ENCODE data around the gene LRRC2.

Gene LRRC2

DNA sequence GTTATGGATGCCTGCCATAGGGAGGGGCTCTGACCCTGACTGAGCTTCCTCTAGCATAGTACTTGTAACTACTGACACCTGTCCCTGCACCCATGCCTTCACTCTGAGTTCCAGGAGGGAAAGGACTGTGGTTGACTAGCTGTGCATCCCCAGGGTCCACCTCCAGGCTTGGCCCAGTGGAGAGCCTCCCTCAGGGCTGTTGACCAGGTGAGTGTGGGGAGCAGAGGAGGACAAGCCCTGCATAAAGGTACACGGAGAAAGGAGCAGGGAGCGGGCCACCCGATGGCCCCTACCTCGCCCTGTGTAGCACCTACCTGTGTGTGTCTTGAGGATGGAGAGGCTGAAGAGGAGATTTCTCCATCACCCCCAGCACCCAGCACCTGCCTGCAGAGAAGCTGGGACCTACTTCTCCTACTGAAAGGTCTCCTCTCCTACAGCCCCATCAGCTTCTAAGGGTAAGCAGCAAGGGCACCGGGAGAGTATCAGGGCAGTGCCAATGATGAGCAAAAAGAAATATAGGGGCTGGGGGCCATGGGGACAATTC is 94.7 kb downstream of the LRRC2 start:
- Histone ChIP-seq H3K9ac (ENCODE audit: low read depth, low read length) (no peak overlapping the region), H3K9me3 (ENCODE audit: insufficient read depth, low read length, severe bottlenecking) (no peaks in the 10 kb centered on the region), H3K4me1 (ENCODE audit: insufficient read depth, low read length) (no peaks in the 10 kb centered on the region), H2AFZ (ENCODE audit: low read depth, low read length) (no peak overlapping the region), H3K27me3 (ENCODE audit: insufficient read depth, low read length, poor library complexity) (no peaks in the 10 kb centered on the region), H3K4me2 (ENCODE audit: insufficient read depth, low read length) (no peak overlapping the region), H3K79me2 (ENCODE audit: insufficient read depth, low read length) (no peaks in the 10 kb centered on the region), H3K36me3 (ENCODE audit: insufficient read depth, low read length) (no peaks in the 10 kb centered on the region), H4K20me1 (ENCODE audit: insufficient read depth, low read length) (no peaks in the 10 kb centered on the region), H3K4me3 (ENCODE audit: low read depth in 1 of 2, low read length in 2 of 2) (no peak overlapping the region), H3K27ac (ENCODE audit: low read length) (no peak overlapping the region)
- no peak for TF ChIP-seq EZH2 (IDR thresholded peaks at IDR 0.05; ENCODE audit: borderline replicate concordance, low read depth, low read length, severe bottlenecking)
- TF ChIP-seq, protein P1, sequence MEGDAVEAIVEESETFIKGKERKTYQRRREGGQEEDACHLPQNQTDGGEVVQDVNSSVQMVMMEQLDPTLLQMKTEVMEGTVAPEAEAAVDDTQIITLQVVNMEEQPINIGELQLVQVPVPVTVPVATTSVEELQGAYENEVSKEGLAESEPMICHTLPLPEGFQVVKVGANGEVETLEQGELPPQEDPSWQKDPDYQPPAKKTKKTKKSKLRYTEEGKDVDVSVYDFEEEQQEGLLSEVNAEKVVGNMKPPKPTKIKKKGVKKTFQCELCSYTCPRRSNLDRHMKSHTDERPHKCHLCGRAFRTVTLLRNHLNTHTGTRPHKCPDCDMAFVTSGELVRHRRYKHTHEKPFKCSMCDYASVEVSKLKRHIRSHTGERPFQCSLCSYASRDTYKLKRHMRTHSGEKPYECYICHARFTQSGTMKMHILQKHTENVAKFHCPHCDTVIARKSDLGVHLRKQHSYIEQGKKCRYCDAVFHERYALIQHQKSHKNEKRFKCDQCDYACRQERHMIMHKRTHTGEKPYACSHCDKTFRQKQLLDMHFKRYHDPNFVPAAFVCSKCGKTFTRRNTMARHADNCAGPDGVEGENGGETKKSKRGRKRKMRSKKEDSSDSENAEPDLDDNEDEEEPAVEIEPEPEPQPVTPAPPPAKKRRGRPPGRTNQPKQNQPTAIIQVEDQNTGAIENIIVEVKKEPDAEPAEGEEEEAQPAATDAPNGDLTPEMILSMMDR (IDR thresholded peaks at IDR 0.05; ENCODE audit: borderline replicate concordance, extremely low read depth, low read length, poor library complexity, severe bottlenecking), result no peak
- ATAC-seq (ENCODE audit: insufficient read depth, low read depth), result no peak
- DNase-seq, result no peak

DNA sequence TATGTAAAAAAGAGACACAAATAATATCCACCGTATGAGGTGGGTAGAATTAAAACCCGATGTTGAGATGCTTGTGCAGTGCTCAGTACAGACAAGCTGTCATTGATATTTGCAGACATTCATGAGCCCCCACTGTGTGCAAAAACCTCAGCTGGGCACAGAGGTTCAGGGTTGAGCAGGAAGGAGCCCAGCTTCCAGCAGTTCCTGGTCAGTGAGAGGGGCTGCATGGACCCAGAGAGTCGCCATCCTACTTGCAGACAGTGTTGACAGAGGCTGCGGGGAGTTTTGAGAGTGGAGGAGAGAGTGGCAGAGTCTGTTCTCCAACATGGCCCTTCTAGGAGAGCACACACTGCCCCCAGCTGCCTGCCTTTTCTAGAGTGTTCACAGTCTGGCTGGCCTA is 95.3 kb downstream of the LRRC2 start:
- H3K4me3 ChIP-seq (ENCODE audit: low read depth in 1 of 2, low read length in 2 of 2), result no peak overlapping the region
- 0 out of 3 replicates have a peak, but pooled peaks have one; percentile 31 for ATAC-seq (ENCODE audit: insufficient read depth, low read depth)
- no peak for TF ChIP-seq EZH2 (IDR thresholded peaks at IDR 0.05; ENCODE audit: borderline replicate concordance, low read depth, low read length, severe bottlenecking)
- TF ChIP-seq, protein P1 (IDR thresholded peaks at IDR 0.05; ENCODE audit: borderline replicate concordance, extremely low read depth, low read length, poor library complexity, severe bottlenecking), result no peak
- no peaks in the 10 kb centered on the region for H4K20me1 ChIP-seq (ENCODE audit: insufficient read depth, low read length)
- no peak overlapping the region for H3K9ac ChIP-seq (ENCODE audit: low read depth, low read length)
- no peak overlapping the region for H3K4me2 ChIP-seq (ENCODE audit: insufficient read depth, low read length)
- no peaks in the 10 kb centered on the region for H3K27me3 ChIP-seq (ENCODE audit: insufficient read depth, low read length, poor library complexity)
- DNase-seq, result no peak
- H3K79me2 ChIP-seq (ENCODE audit: insufficient read depth, low read length), result no peaks in the 10 kb centered on the region
- no peaks in the 10 kb centered on the region for H3K4me1 ChIP-seq (ENCODE audit: insufficient read depth, low read length)
- no peaks in the 10 kb centered on the region for H3K9me3 ChIP-seq (ENCODE audit: insufficient read depth, low read length, severe bottlenecking)
- no peak overlapping the region for H2AFZ ChIP-seq (ENCODE audit: low read depth, low read length)
- no peak overlapping the region for H3K27ac ChIP-seq (ENCODE audit: low read length)
- no peaks in the 10 kb centered on the region for H3K36me3 ChIP-seq (ENCODE audit: insufficient read depth, low read length)

DNA sequence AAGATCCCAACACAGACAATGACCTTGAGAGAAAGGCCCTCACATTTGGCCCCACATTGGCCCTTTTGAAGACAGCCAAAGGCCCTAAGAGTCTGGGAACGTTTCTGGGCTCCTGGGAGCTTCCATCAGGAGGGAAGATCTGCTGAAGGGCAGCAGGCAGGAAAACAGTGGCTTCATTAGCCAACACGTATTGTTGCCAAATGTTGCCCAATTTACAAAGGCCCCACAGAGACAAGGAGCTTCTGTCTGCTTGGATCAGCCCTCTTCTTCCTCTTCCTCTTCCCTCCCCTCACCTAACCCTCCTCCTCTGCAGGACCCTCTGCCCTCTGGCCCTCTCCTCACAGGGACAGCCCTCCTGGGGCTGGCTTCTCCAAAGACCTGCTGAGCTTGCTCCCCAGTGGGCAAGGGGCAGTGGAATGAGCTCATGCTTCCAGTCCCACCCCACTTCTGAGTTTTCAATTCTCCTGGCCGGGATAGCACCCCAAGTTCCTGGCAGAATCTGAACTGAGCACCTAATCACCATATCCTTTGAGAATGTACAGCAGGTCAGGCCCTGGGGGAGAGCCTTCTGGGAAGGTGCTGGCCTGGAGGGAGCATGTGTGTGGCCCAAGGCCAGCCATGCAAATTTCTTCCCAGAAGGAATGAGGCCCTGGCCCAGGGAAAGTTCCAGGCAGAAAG is 96.3 kb downstream of the LRRC2 start:
- ATAC-seq (ENCODE audit: insufficient read depth, low read depth) (no peak), DNase-seq (no peak)
- H3K9me3 ChIP-seq (ENCODE audit: insufficient read depth, low read length, severe bottlenecking), result no peaks in the 10 kb centered on the region
- no peak overlapping the region for H3K27ac ChIP-seq (ENCODE audit: low read length)
- H3K9ac ChIP-seq (ENCODE audit: low read depth, low read length), result no peak overlapping the region
- H3K27me3 ChIP-seq (ENCODE audit: insufficient read depth, low read length, poor library complexity), result no peaks in the 10 kb centered on the region
- no peak overlapping the region for H2AFZ ChIP-seq (ENCODE audit: low read depth, low read length)
- H3K4me3 ChIP-seq (ENCODE audit: low read depth in 1 of 2, low read length in 2 of 2), result no peak overlapping the region
- H3K4me2 ChIP-seq (ENCODE audit: insufficient read depth, low read length), result no peak overlapping the region
- TF ChIP-seq, protein P1 (IDR thresholded peaks at IDR 0.05; ENCODE audit: borderline replicate concordance, extremely low read depth, low read length, poor library complexity, severe bottlenecking), result no peak
- no peak for TF ChIP-seq EZH2 (IDR thresholded peaks at IDR 0.05; ENCODE audit: borderline replicate concordance, low read depth, low read length, severe bottlenecking)
- no peaks in the 10 kb centered on the region for H3K79me2 ChIP-seq (ENCODE audit: insufficient read depth, low read length)
- no peaks in the 10 kb centered on the region for H3K36me3 ChIP-seq (ENCODE audit: insufficient read depth, low read length)
- no peaks in the 10 kb centered on the region for H4K20me1 ChIP-seq (ENCODE audit: insufficient read depth, low read length)
- H3K4me1 ChIP-seq (ENCODE audit: insufficient read depth, low read length), result no peaks in the 10 kb centered on the region

Data from DND-41 (cell line).